Natural killer cell (primary cell): ENCODE measurements around the gene FAM53B. TPM values are rescaled to one million over a fixed set of nuclear protein-coding genes. Genes with fewer than 3 reads are reported as not detected.

Experiments
- ATAC-seq, 3 donors: fragments of 150-1000 bp in 2 of 3; fragments of 200-7000 bp in 1 of 3; cut with Tn5 transposase; 1 replicate in 1 of 3; 2 replicates in 2 of 3; pipeline ENCODE4 v1.10.0; 2021; ENCODE audit warnings: mild to moderate bottlenecking in 2 of 3, moderate library complexity in 2 of 3
- DNase-seq, 2 donors: peaks; one replicate each; pipeline versions ENCODE4 v3.0.0 to v3.0.0-alpha.2; 2013 to 2021; ENCODE audit warnings: mixed read lengths in 1 of 2
- H3K27ac ChIP-seq: one replicate; pipeline ENCODE4 v1.5.1; 2013; ENCODE audit warnings: mild to moderate bottlenecking, low read length
- H3K27me3 ChIP-seq: one replicate; pipeline ENCODE4 v1.6.1; 2013; ENCODE audit warnings: low read length; ENCODE audit not compliant: control insufficient read depth, insufficient read depth
- H3K36me3 ChIP-seq: one replicate; pipeline ENCODE4 v1.6.1; 2013; ENCODE audit warnings: low read length; ENCODE audit not compliant: control insufficient read depth, insufficient read depth
- H3K4me1 ChIP-seq: one replicate; pipeline ENCODE4 v1.6.1; 2013; ENCODE audit warnings: low read length; ENCODE audit not compliant: control insufficient read depth, insufficient read depth
- H3K4me3 ChIP-seq: one replicate; pipeline ENCODE4 v1.5.1; 2013; ENCODE audit warnings: low read length
- H3K9me3 ChIP-seq: one replicate; pipeline ENCODE4 v1.6.1; 2013; ENCODE audit warnings: low read length; ENCODE audit not compliant: control insufficient read depth, insufficient read depth
- H3K27ac Mint-ChIP-seq, 2 donors: one replicate each; pipeline ENCODE4 v1.8.0; 2022; ENCODE audit warnings: mild to moderate bottlenecking in 2 of 2, mixed read lengths in 2 of 2, moderate library complexity in 1 of 2
- H3K27me3 Mint-ChIP-seq, 2 donors: one replicate each; pipeline ENCODE4 v1.8.0; 2022; ENCODE audit warnings: low read depth in 2 of 2, mixed read lengths in 2 of 2
- H3K36me3 Mint-ChIP-seq: one replicate; pipeline ENCODE4 v1.8.0; 2022; ENCODE audit warnings: mixed read lengths
- H3K4me1 Mint-ChIP-seq, 2 donors: one replicate each; pipeline ENCODE4 v1.8.0; 2022; ENCODE audit warnings: mixed read lengths in 2 of 2
- H3K4me3 Mint-ChIP-seq: one replicate; pipeline ENCODE4 v1.8.0; 2022; ENCODE audit warnings: mild to moderate bottlenecking, moderate library complexity, mixed read lengths
- H3K9me3 Mint-ChIP-seq, 2 donors: one replicate each; pipeline ENCODE4 v1.8.0; 2022; ENCODE audit warnings: mixed read lengths in 2 of 2
- CTCF ChIP-seq: fragments of 200-600 bp; IDR thresholded peaks from one replicate; pipeline ENCODE4 v1.8.0; 2022; ENCODE audit warnings: antibody characterized with exemption
- WGBS: methylation state at CpG from one replicate; pipeline ENCODE4 v1.1.7; 2013; ENCODE audit warnings: missing lambda C conversion rate; ENCODE audit not compliant: insufficient coverage; 5-methylcytosine and 5-hydroxymethylcytosine counted together
- intact Hi-C: fragments of 100-400 bp; cut with micrococcal nuclease; formaldehyde crosslinking; loops from one replicate; pipeline ENCODE4 v1.14.2; 2022
- total RNA-seq, 4 donors: library from RNA; stranded (reverse); fragments of 120-200 nt in 1 of 4; gene quantifications; one replicate each; pipeline versions ENCODE4 v1.2.3 to v1.2.4, GENCODE V29; 2013 to 2022

The FAM53B gene
- total RNA-seq, 3 donors from 2014 or later (not counting 1 experiment from before 2014, with no cell fraction given): 77.4 to 172 (median 121) TPM

- Histone ChIP-seq H3K9me3 (no peaks in the 10 kb centered on the region), H3K4me1 (peaks cover 96% of the 10 kb centered on the region), H3K27ac (peak overlapping the region; percentile 88), H3K36me3 (peaks cover 44% of the 10 kb centered on the region), H3K4me3 (no peak overlapping the region), H3K27me3 (no peaks in the 10 kb centered on the region)
- H3K27me3 Mint-ChIP-seq: no peaks in the 10 kb centered on the region
- no peak for TF ChIP-seq CTCF
- H3K4me1 Mint-ChIP-seq: peaks cover 87 to 88% of the 10 kb centered on the region in 2 donors
- intact Hi-C loops: no loop called here
- H3K27ac Mint-ChIP-seq: peak overlapping the region; percentile 89 to 95
- H3K36me3 Mint-ChIP-seq: peaks cover 7% of the 10 kb centered on the region
- ATAC-seq (no peak), DNase-seq (no peak)
- no peaks in the 10 kb centered on the region for H3K9me3 Mint-ChIP-seq
- WGBS: 94% methylated on average over 8 of the region's 8 CpGs
- H3K4me3 Mint-ChIP-seq: no peak overlapping the region
These were observed 46.7 kb downstream of the FAM53B start for GRCh38 chr10:124697443-124697836.

GRCh38 chr10:124696446-124697392 is 47.5 kb downstream of the FAM53B start:
- Mint-ChIP-seq H3K36me3 (peaks cover 7% of the 10 kb centered on the region), H3K27ac (peak overlapping the region; percentile 89 to 95), H3K4me3 (peak overlapping the region; percentile 50), H3K4me1 (peaks cover 83 to 84% of the 10 kb centered on the region in 2 donors), H3K27me3 (no peaks in the 10 kb centered on the region), H3K9me3 (no peaks in the 10 kb centered on the region)
- WGBS: 39% methylated on average over 17 of the region's 19 CpGs
- H3K4me1 ChIP-seq: peaks cover 96% of the 10 kb centered on the region
- peaks cover 44% of the 10 kb centered on the region for H3K36me3 ChIP-seq
- H3K27me3 ChIP-seq: no peaks in the 10 kb centered on the region
- intact Hi-C loops: no loop called here
- peak in 1 of 2 donors; percentile 73 for DNase-seq
- no peak overlapping the region for H3K4me3 ChIP-seq
- H3K27ac ChIP-seq: peak overlapping the region; percentile 88
- no peaks in the 10 kb centered on the region for H3K9me3 ChIP-seq
- peak; percentile 44 to 67 (median 59) for ATAC-seq
- no peak for TF ChIP-seq CTCF

- H3K27ac Mint-ChIP-seq: peak overlapping the region; percentile 89 to 95
- no peaks in the 10 kb centered on the region for H3K27me3 Mint-ChIP-seq
- ATAC-seq: no peak
- H3K9me3 ChIP-seq: no peaks in the 10 kb centered on the region
- TF ChIP-seq CTCF: no peak
- H3K9me3 Mint-ChIP-seq: no peaks in the 10 kb centered on the region
- peaks cover 78 to 83% of the 10 kb centered on the region in 2 donors for H3K4me1 Mint-ChIP-seq
- intact Hi-C loops: no loop called here
- peak overlapping the region; percentile 88 for H3K27ac ChIP-seq
- peak overlapping the region; percentile 17 for H3K4me3 Mint-ChIP-seq
- 81% methylated on average over 2 of the region's 3 CpGs for WGBS
- H3K4me1 ChIP-seq: peaks cover 95% of the 10 kb centered on the region
- no peaks in the 10 kb centered on the region for H3K27me3 ChIP-seq
- H3K36me3 ChIP-seq: peaks cover 41% of the 10 kb centered on the region
- no peak overlapping the region for H3K4me3 ChIP-seq
- DNase-seq: no peak
- H3K36me3 Mint-ChIP-seq: peaks cover 7% of the 10 kb centered on the region
These were observed 48.9 kb downstream of the FAM53B start for GRCh38 chr10:124695259-124695658.
